Measurements from ENCODE around the gene MPP4. TPM values are rescaled to one million over a fixed set of nuclear protein-coding genes. Genes with fewer than 3 reads are reported as not detected.

Gene MPP4
- total and polyA plus RNA-seq, 2 of the 13 experiments (the other 11 are each of a cell fraction or from before 2014, with no cell fraction given) = not detected

DNA sequence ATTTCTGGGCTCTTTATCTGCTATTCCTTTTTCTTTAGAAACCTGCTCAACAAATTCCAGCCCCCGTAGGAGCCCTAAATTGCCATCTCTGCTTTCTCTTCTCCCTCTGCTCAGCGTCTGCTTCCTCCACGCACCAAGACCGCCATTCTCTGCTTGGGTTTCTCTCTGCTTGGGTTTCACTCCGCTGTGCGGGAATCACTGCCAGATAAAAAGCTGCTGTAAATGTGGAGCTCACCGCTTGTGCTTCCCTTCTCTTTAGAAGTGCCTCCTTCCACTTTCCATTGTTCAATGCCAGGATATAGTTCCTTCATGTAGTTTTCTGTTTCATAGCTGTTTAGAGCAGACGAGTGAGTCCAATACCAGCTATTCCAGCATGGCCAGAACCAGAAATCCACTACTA lies 101.0 kb downstream of the MPP4 start:
- no peak for FAIRE-seq
- TF ChIP-seq CREB1 (IDR thresholded peaks at IDR 0.05) = no peak
- TF ChIP-seq CREB1 (CRISPR knock-in tag; IDR thresholded peaks at IDR 0.05) = no peak
- no peak for TF ChIP-seq TCF12 (IDR thresholded peaks at IDR 0.05)
- TF ChIP-seq TCF12 (CRISPR knock-in tag; IDR thresholded peaks at IDR 0.05) = no peak
- TF ChIP-seq ZNF30 (CRISPR knock-in tag; IDR thresholded peaks at IDR 0.05) = no peak
- no peak for TF ChIP-seq ZNF570 (CRISPR knock-in tag; IDR thresholded peaks at IDR 0.05; ENCODE audit: borderline replicate concordance)
- no peak for TF ChIP-seq ZNF207 (IDR thresholded peaks at IDR 0.05; ENCODE audit: borderline replicate concordance)
- no peak for TF ChIP-seq MEIS1 (CRISPR knock-in tag; IDR thresholded peaks at IDR 0.05; ENCODE audit: borderline replicate concordance)
- TF ChIP-seq KDM4B (CRISPR knock-in tag; IDR thresholded peaks at IDR 0.05) = no peak
- no peak for TF ChIP-seq RXRA (CRISPR knock-in tag; IDR thresholded peaks at IDR 0.05)
- TF ChIP-seq ARID5B (CRISPR knock-in tag; IDR thresholded peaks at IDR 0.05) = no peak
- TF ChIP-seq, protein P1, sequence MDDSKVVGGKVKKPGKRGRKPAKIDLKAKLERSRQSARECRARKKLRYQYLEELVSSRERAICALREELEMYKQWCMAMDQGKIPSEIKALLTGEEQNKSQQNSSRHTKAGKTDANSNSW (CRISPR knock-in tag; IDR thresholded peaks at IDR 0.05; ENCODE audit: borderline replicate concordance) = no peak
- no peak for TF ChIP-seq ZBTB2 (CRISPR knock-in tag; IDR thresholded peaks at IDR 0.05; ENCODE audit: low read depth)
- TF ChIP-seq ZSCAN25 (CRISPR knock-in tag; IDR thresholded peaks at IDR 0.05) = no peak
- no peak for TF ChIP-seq ZBTB1 (CRISPR knock-in tag; IDR thresholded peaks at IDR 0.05; ENCODE audit: borderline replicate concordance)
- no peak for TF ChIP-seq PRDM15 (CRISPR knock-in tag; IDR thresholded peaks at IDR 0.05)
- TF ChIP-seq RARG (CRISPR knock-in tag; IDR thresholded peaks at IDR 0.05; ENCODE audit: low read depth) = no peak
- no peak for TF ChIP-seq BRD4 (CRISPR knock-in tag; IDR thresholded peaks at IDR 0.05)

More for the DNA sequence above, 101.0 kb downstream of the MPP4 start:
- ChIA-PET POLR2A (no interaction called here), CTCF (ENCODE audit: low intra/inter-chr PET ratio, low total read pairs) (no interaction called here)
- DNase-seq (ENCODE audit: low spot score) (no peak), ATAC-seq (peak; percentile 75)
- in situ Hi-C loops (cut with HindIII; ENCODE audit: extremely low pct_ligation_motif_present, low pct_unique_long_range_greater_than_20kb) = no loop called here
- intact Hi-C loops (cut with micrococcal nuclease; ENCODE audit: unreplicated experiment) = no loop called here
- H3K36me3 ChIP-seq (replicated peaks in 1 of 2; ENCODE audit: control insufficient read depth in 1 of 2, insufficient read depth in 2 of 2, low read length in 2 of 2) = no peaks in the 10 kb centered on the region
- no peak overlapping the region for H3K4me3 ChIP-seq (replicated peaks in 1 of 3; ENCODE audit: insufficient read depth in 1 of 3, low read depth in 2 of 3, low read length in 3 of 3)
- H3K27me3 ChIP-seq (ENCODE audit: control insufficient read depth in 1 of 2, insufficient read depth in 2 of 2, low read length in 2 of 2) = peaks cover 0 to 3% of the 10 kb centered on the region in 2 experiments; a peak in 2 of 5 replicates
- no peaks in the 10 kb centered on the region for H3K79me2 ChIP-seq (ENCODE audit: insufficient read depth, low read length)
- H3K27ac ChIP-seq (ENCODE audit: extremely low read length, insufficient read depth, low read length) = no peak overlapping the region
- whole genome bisulfite sequencing (ENCODE audit: low lambda C conversion rate) = 10% methylated on average over 8 of the region's 8 CpGs
- no peaks in the 10 kb centered on the region for H3K4me1 ChIP-seq (ENCODE audit: insufficient read depth, low read length)
- H3K9ac ChIP-seq (ENCODE audit: insufficient read depth, low read depth, low read length) = no peak overlapping the region
- H3K9me3 ChIP-seq (ENCODE audit: low read length) = no peaks in the 10 kb centered on the region
- BruUV-seq (replicated peaks) = no TSS peak
- peak overlapping the region; percentile 67 for H2AFZ ChIP-seq (ENCODE audit: low read length)
- H3K4me2 ChIP-seq (ENCODE audit: low read depth, low read length) = peak overlapping the region; percentile 22; the same call in 1 of the 2 replicates
- H4K20me1 ChIP-seq (ENCODE audit: insufficient read depth, low read length) = no peaks in the 10 kb centered on the region
